Gastrocnemius medialis (tissue), 4 donors: ENCODE measurements around the gene XYLT1. TPM values are rescaled to one million over a fixed set of nuclear protein-coding genes. Genes with fewer than 3 reads are reported as not detected.

Experiments used
- ATAC-seq, 2 donors: fragments of 150-250 bp; one replicate each; pipeline ENCODE4 v1.9.1; 2016
- DNase-seq, 2 donors: peaks; one replicate each; pipeline ENCODE4 v3.0.0-alpha.2; 2019
- H3K27ac ChIP-seq, 4 donors: fragments of 200-600 bp; sonication (generic); 1 replicate in 1 of 4; 2 replicates in 3 of 4; pipeline ENCODE4 v1.5.1; 2016 to 2018; ENCODE audit warnings: mild to moderate bottlenecking in 2 of 4, moderate library complexity in 1 of 4
- H3K27me3 ChIP-seq, 3 donors: fragments of 200-600 bp; sonication (generic) in 2 of 3; 1 replicate in 1 of 3; 2 replicates in 2 of 3; pipeline versions ENCODE4 v1.5.1 to v1.6.0; 2016 to 2019; ENCODE audit warnings: mild to moderate bottlenecking in 1 of 3, moderate library complexity in 1 of 3
- H3K36me3 ChIP-seq, 2 donors: fragments of 200-600 bp; sonication (generic) in 1 of 2; one replicate each; pipeline ENCODE4 v1.5.1; 2017 to 2018
- H3K4me1 ChIP-seq, 2 donors: fragments of 200-600 bp; sonication (generic) in 1 of 2; one replicate each; pipeline ENCODE4 v1.5.1; 2016 to 2017; ENCODE audit warnings: mild to moderate bottlenecking in 2 of 2
- H3K4me3 ChIP-seq, 4 donors: fragments of 200-600 bp; sonication (generic) in 3 of 4; 1 replicate in 1 of 4; 2 replicates in 3 of 4; pipeline ENCODE4 v1.5.1; 2016 to 2019; ENCODE audit warnings: mild to moderate bottlenecking in 2 of 4
- H3K9me3 ChIP-seq, 3 donors: fragments of 200-600 bp; sonication (generic) in 2 of 3; 1 replicate in 1 of 3; 2 replicates in 2 of 3; pipeline ENCODE4 v1.5.1; 2016 to 2019
- CTCF ChIP-seq, 5 experiments: fragments of 450-650 bp in 3 of 5; fragments of 200-600 bp in 2 of 5; sonication (generic) in 2 of 5; IDR thresholded peaks in 4 of 5; conservative IDR thresholded peaks in 1 of 5; 1 replicate in 4 of 5; 2 replicates in 1 of 5; pipeline ENCODE4 v1.5.1; 2016 to 2019; ENCODE audit warnings: antibody characterized with exemption in 5 of 5, mild to moderate bottlenecking in 3 of 5, moderate library complexity in 3 of 5
- POLR2A ChIP-seq, 2 donors: fragments of 450-650 bp; IDR thresholded peaks; one replicate each; pipeline ENCODE4 v1.6.1; 2017; ENCODE audit warnings: antibody characterized with exemption in 2 of 2, mild to moderate bottlenecking in 2 of 2, moderate library complexity in 2 of 2
- in situ Hi-C, 4 donors: fragments of 200-750 bp; cut with MboI; loops; one replicate each; pipeline versions ENCODE4 v1.15.0 to v1.8.0; 2017; ENCODE audit warnings: low sequenced_read_pairs in 4 of 4
- intact Hi-C: fragments of 100-400 bp; cut with DNase I; formaldehyde crosslinking; loops from one replicate; pipeline ENCODE4 v1.15.1; 2023; ENCODE audit warnings: low total_unique reads
- total RNA-seq, 4 donors: library from RNA; depleted of rRNA; stranded (reverse); fragments of >200 nt; gene quantifications; one replicate each; pipeline versions ENCODE4 v1.1.0 to v1.2.3, GENCODE V29; 2016

Gene XYLT1
- total RNA-seq, 4 donors from 2014 or later: 0.87 to 7.9 (median 1.4) TPM

GRCh38 chr16:17302214-17302613 lies 168.5 kb downstream of the XYLT1 start:
- TF ChIP-seq CTCF (IDR thresholded peaks at IDR 0.05 in 4 of 5, conservative IDR thresholded peaks at IDR 0.05 in 1 of 5) (no peak), POLR2A (IDR thresholded peaks at IDR 0.05) (no peak)
- intact Hi-C loops: no loop called here

GRCh38 chr16:17301593-17302135 lies 169.1 kb downstream of the XYLT1 start:
- Histone ChIP-seq H3K4me3 (no peak overlapping the region), H3K27me3 (no peaks in the 10 kb centered on the region), H3K36me3 (no peaks in the 10 kb centered on the region), H3K9me3 (no peaks in the 10 kb centered on the region), H3K4me1 (peaks cover 32 to 45% of the 10 kb centered on the region in 2 donors), H3K27ac (peak overlapping the region; percentile 47 to 73 (median 59))
- DNase-seq (peak; percentile 56), ATAC-seq (peak; percentile 84 to 85)
- in situ Hi-C loops: no loop called here
- intact Hi-C loops: no loop called here
- TF ChIP-seq CTCF (IDR thresholded peaks at IDR 0.05 in 4 of 5, conservative IDR thresholded peaks at IDR 0.05 in 1 of 5) (no peak), POLR2A (IDR thresholded peaks at IDR 0.05) (no peak)

More at GRCh38 chr16:17302214-17302613, 168.5 kb downstream of the XYLT1 start:
- Histone ChIP-seq H3K27ac (peak overlapping the region in 1 of 4 donors; percentile 47), H3K4me1 (peaks cover 28 to 40% of the 10 kb centered on the region in 2 donors), H3K4me3 (no peak overlapping the region), H3K9me3 (no peaks in the 10 kb centered on the region), H3K36me3 (no peaks in the 10 kb centered on the region), H3K27me3 (no peaks in the 10 kb centered on the region)
- DNase-seq (no peak), ATAC-seq (no peak)
- in situ Hi-C loops: no loop called here

- Histone ChIP-seq H3K4me1 (peaks cover 37 to 48% of the 10 kb centered on the region in 2 donors), H3K27ac (peak overlapping the region; percentile 47 to 73 (median 59)), H3K27me3 (no peaks in the 10 kb centered on the region), H3K36me3 (no peaks in the 10 kb centered on the region), H3K9me3 (no peaks in the 10 kb centered on the region), H3K4me3 (no peak overlapping the region)
- ATAC-seq (peak; percentile 31 to 45), DNase-seq (no peak)
- intact Hi-C loops: no loop called here
- TF ChIP-seq CTCF (IDR thresholded peaks at IDR 0.05 in 4 of 5, conservative IDR thresholded peaks at IDR 0.05 in 1 of 5) (no peak), POLR2A (IDR thresholded peaks at IDR 0.05) (no peak)
- in situ Hi-C loops: no loop called here
These were observed 169.6 kb downstream of the XYLT1 start for GRCh38 chr16:17301184-17301583.

GRCh38 chr16:17299790-17300189 lies 171.0 kb downstream of the XYLT1 start:
- H3K27me3 ChIP-seq: no peaks in the 10 kb centered on the region
- H3K4me1 ChIP-seq: peaks cover 46% of the 10 kb centered on the region in 2 donors
- TF ChIP-seq CTCF (IDR thresholded peaks at IDR 0.05 in 4 of 5, conservative IDR thresholded peaks at IDR 0.05 in 1 of 5): no peak
- TF ChIP-seq POLR2A (IDR thresholded peaks at IDR 0.05): no peak
- H3K36me3 ChIP-seq: no peaks in the 10 kb centered on the region
- H3K9me3 ChIP-seq: no peaks in the 10 kb centered on the region
- ATAC-seq: no peak
- intact Hi-C loops: no loop called here
- DNase-seq: no peak
- H3K4me3 ChIP-seq: no peak overlapping the region
- H3K27ac ChIP-seq: peak overlapping the region in 1 of 4 donors; percentile 11
- in situ Hi-C loops: no loop called here

- no peak overlapping the region for H3K4me3 ChIP-seq
- no peaks in the 10 kb centered on the region for H3K9me3 ChIP-seq
- no peaks in the 10 kb centered on the region for H3K36me3 ChIP-seq
- ATAC-seq: no peak
- DNase-seq: no peak
- no peak overlapping the region for H3K27ac ChIP-seq
- intact Hi-C loops (no loop called here), in situ Hi-C loops (no loop called here)
- TF ChIP-seq POLR2A (IDR thresholded peaks at IDR 0.05): no peak
- TF ChIP-seq CTCF (IDR thresholded peaks at IDR 0.05 in 4 of 5, conservative IDR thresholded peaks at IDR 0.05 in 1 of 5): no peak
- H3K4me1 ChIP-seq: peaks cover 32 to 37% of the 10 kb centered on the region in 2 donors
- H3K27me3 ChIP-seq: no peaks in the 10 kb centered on the region
These were observed 172.5 kb downstream of the XYLT1 start for GRCh38 chr16:17298238-17298637.
